ENCODE data around the gene MACC1. TPM values are rescaled to one million over a fixed set of nuclear protein-coding genes. Genes with fewer than 3 reads are reported as not detected.

Gene MACC1
- polyA plus RNA-seq, 1 donor (not counting 4 experiments of a cell fraction or from before 2014, with no cell fraction given): 16.4 TPM

DNA sequence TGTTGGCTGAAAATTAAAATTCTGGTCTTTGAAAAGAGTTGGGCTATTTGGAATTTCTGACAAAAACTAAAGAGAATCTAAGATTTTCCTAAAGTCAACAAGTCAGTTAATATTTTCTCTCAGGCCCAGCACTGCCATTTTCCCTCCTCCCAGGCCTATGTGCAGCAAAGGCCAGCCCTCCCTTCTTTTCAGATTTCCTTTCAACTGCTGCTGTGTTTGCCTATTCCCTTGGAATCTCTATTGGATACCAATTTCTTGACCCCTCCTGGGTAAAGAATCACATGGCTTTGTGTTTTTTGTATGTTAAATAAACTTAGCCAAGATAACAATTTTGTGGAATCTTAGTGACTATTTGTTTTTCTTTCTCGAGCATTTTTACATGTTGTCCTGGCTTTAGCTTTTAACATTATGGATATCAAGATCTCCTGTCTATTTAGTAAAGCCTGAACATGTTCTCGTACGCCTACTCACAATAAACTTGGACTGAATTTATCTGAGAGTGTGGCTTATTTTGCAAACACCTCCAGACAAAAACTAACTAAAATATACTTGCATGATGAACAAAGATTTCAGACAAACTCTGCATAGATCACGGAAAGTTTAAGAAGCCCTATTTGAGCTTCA is 19.9 kb downstream of the MACC1 start:
- no peaks in the 10 kb centered on the region for H4K20me1 ChIP-seq (ENCODE audit: control insufficient read depth, extremely low read depth, insufficient read depth, low read length)
- TF ChIP-seq CTCF (optimal IDR thresholded peaks at IDR 0.05 in 1 of 3, IDR thresholded peaks at IDR 0.05 in 1 of 3, conservative IDR thresholded peaks at IDR 0.05 in 1 of 3; ENCODE audit: extremely low read depth in 1 of 3, insufficient read depth in 2 of 3, low read length in 3 of 3) (no peak), EZH2 (IDR thresholded peaks at IDR 0.05; ENCODE audit: low read length) (no peak)
- H2AFZ ChIP-seq (ENCODE audit: control insufficient read depth, low read length): no peak overlapping the region
- no peaks in the 10 kb centered on the region for H3K9me1 ChIP-seq (ENCODE audit: control insufficient read depth, extremely low read depth, insufficient read depth, low read length)
- peak; percentile 75 for FAIRE-seq
- no peaks in the 10 kb centered on the region for H3K27me3 ChIP-seq (ENCODE audit: control insufficient read depth, extremely low read depth, insufficient read depth, low read length)
- no peak overlapping the region for H3K4me3 ChIP-seq (ENCODE audit: control insufficient read depth in 2 of 3, extremely low read depth in 1 of 3, insufficient read depth in 2 of 3, low read depth in 1 of 3, low read length in 3 of 3)
- H3K36me3 ChIP-seq (ENCODE audit: control insufficient read depth in 2 of 2, extremely low read depth in 1 of 2, insufficient read depth in 2 of 2, low read length in 2 of 2): peaks cover 0 to 3% of the 10 kb centered on the region in 2 experiments
- no peak overlapping the region for H3K27ac ChIP-seq (ENCODE audit: control insufficient read depth, insufficient read depth, low read length)
- dilution Hi-C loops (cut with MboI; ENCODE audit: extremely low pct_ligation_motif_present, low sequenced_read_pairs): no loop called here
- no peak overlapping the region for H3K9ac ChIP-seq (ENCODE audit: control insufficient read depth, extremely low read depth, insufficient read depth, low read length)
- peaks cover 30% of the 10 kb centered on the region for H3K4me1 ChIP-seq (ENCODE audit: control insufficient read depth, extremely low read depth, insufficient read depth, low read length)
- peaks cover 55% of the 10 kb centered on the region for H3K79me2 ChIP-seq (ENCODE audit: control insufficient read depth, insufficient read depth, low read length)
- no peak overlapping the region for H3K4me2 ChIP-seq (ENCODE audit: control insufficient read depth, extremely low read depth, insufficient read depth, low read depth, low read length)
- no peaks in the 10 kb centered on the region for H3K9me3 ChIP-seq (ENCODE audit: control insufficient read depth, low read depth, low read length)
- DNase-seq (ENCODE audit: low read depth, low spot score): no peak

GRCh38 chr7:20194343-20194995 is 22.7 kb downstream of the MACC1 start:
- H3K9ac ChIP-seq (ENCODE audit: control insufficient read depth, extremely low read depth, insufficient read depth, low read length): no peak overlapping the region
- H3K4me2 ChIP-seq (ENCODE audit: control insufficient read depth, extremely low read depth, insufficient read depth, low read depth, low read length): no peak overlapping the region
- H4K20me1 ChIP-seq (ENCODE audit: control insufficient read depth, extremely low read depth, insufficient read depth, low read length): no peaks in the 10 kb centered on the region
- H3K4me3 ChIP-seq (ENCODE audit: control insufficient read depth in 2 of 3, extremely low read depth in 1 of 3, insufficient read depth in 2 of 3, low read depth in 1 of 3, low read length in 3 of 3): no peak overlapping the region
- H3K36me3 ChIP-seq (ENCODE audit: control insufficient read depth in 2 of 2, extremely low read depth in 1 of 2, insufficient read depth in 2 of 2, low read length in 2 of 2): peaks cover 8% of the 10 kb centered on the region in 2 experiments
- FAIRE-seq: no peak
- H3K9me3 ChIP-seq (ENCODE audit: control insufficient read depth, low read depth, low read length): peaks cover 6% of the 10 kb centered on the region
- dilution Hi-C loops (cut with MboI; ENCODE audit: extremely low pct_ligation_motif_present, low sequenced_read_pairs): no loop called here
- TF ChIP-seq EZH2 (IDR thresholded peaks at IDR 0.05; ENCODE audit: low read length) (no peak), CTCF (optimal IDR thresholded peaks at IDR 0.05 in 1 of 3, IDR thresholded peaks at IDR 0.05 in 1 of 3, conservative IDR thresholded peaks at IDR 0.05 in 1 of 3; ENCODE audit: extremely low read depth in 1 of 3, insufficient read depth in 2 of 3, low read length in 3 of 3) (no peak)
- DNase-seq (ENCODE audit: low read depth, low spot score): no peak
- H3K27me3 ChIP-seq (ENCODE audit: control insufficient read depth, extremely low read depth, insufficient read depth, low read length): no peaks in the 10 kb centered on the region
- no peak overlapping the region for H3K27ac ChIP-seq (ENCODE audit: control insufficient read depth, insufficient read depth, low read length)
- no peaks in the 10 kb centered on the region for H3K9me1 ChIP-seq (ENCODE audit: control insufficient read depth, extremely low read depth, insufficient read depth, low read length)
- peaks cover 15% of the 10 kb centered on the region for H3K4me1 ChIP-seq (ENCODE audit: control insufficient read depth, extremely low read depth, insufficient read depth, low read length)
- H2AFZ ChIP-seq (ENCODE audit: control insufficient read depth, low read length): no peak overlapping the region
- H3K79me2 ChIP-seq (ENCODE audit: control insufficient read depth, insufficient read depth, low read length): peaks cover 55% of the 10 kb centered on the region

Measured in keratinocyte (primary cell).